Liver (tissue), 9 donors: ENCODE data around the gene RPL39L. TPM values are rescaled to one million over a fixed set of nuclear protein-coding genes. Genes with fewer than 3 reads are reported as not detected.
"Not testable (repeated sequence)": the region's sequence is repeated elsewhere in the genome, so short reads cannot be mapped to it uniquely, and the experiment has no call there.

Experiments
- DNase-seq: peaks from one replicate; pipeline ENCODE4 v3.0.0-alpha.2; 2017; ENCODE audit warnings: low spot score
- H3K27ac ChIP-seq, 2 donors: one replicate each; pipeline ENCODE4 v1.7.0; 2013; ENCODE audit warnings: inconsistent platforms in 2 of 2, low read length in 2 of 2, control low read depth in 1 of 2, low read depth in 1 of 2, mild to moderate bottlenecking in 1 of 2
- H3K27me3 ChIP-seq, 4 donors: one replicate each; pipeline versions ENCODE4 v1.6.1 to v1.7.0; 2013; ENCODE audit warnings: low read length in 3 of 4, inconsistent platforms in 1 of 4, mild to moderate bottlenecking in 1 of 4, moderate library complexity in 1 of 4; ENCODE audit not compliant: control insufficient read depth in 4 of 4, insufficient read depth in 4 of 4
- H3K36me3 ChIP-seq, 4 donors: one replicate each; pipeline versions ENCODE4 v1.6.1 to v1.7.0; 2013; ENCODE audit warnings: low read length in 3 of 4, mild to moderate bottlenecking in 3 of 4, low read depth in 1 of 4, moderate library complexity in 1 of 4; ENCODE audit not compliant: control insufficient read depth in 4 of 4, insufficient read depth in 3 of 4
- H3K4me1 ChIP-seq, 4 donors: one replicate each; pipeline versions ENCODE4 v1.6.1 to v1.7.0; 2013; ENCODE audit warnings: low read length in 3 of 4, mild to moderate bottlenecking in 3 of 4, moderate library complexity in 1 of 4; ENCODE audit not compliant: control insufficient read depth in 4 of 4, insufficient read depth in 4 of 4
- H3K4me3 ChIP-seq, 3 donors: one replicate each; pipeline versions ENCODE4 v1.6.1 to v1.7.0; 2013; ENCODE audit warnings: low read length in 3 of 3, control low read depth in 1 of 3, low read depth in 1 of 3, mild to moderate bottlenecking in 1 of 3
- H3K9ac ChIP-seq, 2 donors: one replicate each; pipeline ENCODE4 v1.7.0; 2013; ENCODE audit warnings: low read length in 2 of 2, mild to moderate bottlenecking in 2 of 2, moderate library complexity in 2 of 2, control low read depth in 1 of 2, low read depth in 1 of 2
- H3K9me3 ChIP-seq, 4 donors: one replicate each; pipeline versions ENCODE4 v1.6.1 to v1.7.0; 2013; ENCODE audit warnings: low read length in 3 of 4; ENCODE audit not compliant: control insufficient read depth in 4 of 4
- ATF3 ChIP-seq: IDR thresholded peaks from 2 replicates; pipeline ENCODE4 v1.6.1; 2016; ENCODE audit warnings: antibody characterized with exemption
- EGR1 ChIP-seq, 2 donors: IDR thresholded peaks; 2 replicates each; pipeline ENCODE4 v1.6.1; 2016 to 2018; ENCODE audit warnings: antibody characterized with exemption in 2 of 2, low read depth in 2 of 2
- FOXA1 ChIP-seq: IDR thresholded peaks from 2 replicates; pipeline ENCODE4 v1.6.1; 2016; ENCODE audit warnings: antibody characterized with exemption
- FOXA2 ChIP-seq: IDR thresholded peaks from 2 replicates; pipeline ENCODE4 v1.6.1; 2016; ENCODE audit warnings: antibody characterized with exemption
- HNF4A ChIP-seq, 2 donors: conservative IDR thresholded peaks; 2 replicates each; pipeline ENCODE4 v1.6.1; 2016; ENCODE audit warnings: antibody characterized with exemption in 2 of 2, mild to moderate bottlenecking in 2 of 2
- HNF4G ChIP-seq: IDR thresholded peaks from 2 replicates; pipeline ENCODE4 v1.6.1; 2016; ENCODE audit warnings: antibody characterized with exemption
- JUND ChIP-seq, 2 donors: IDR thresholded peaks; 2 replicates each; pipeline ENCODE4 v1.6.1; 2016; ENCODE audit warnings: antibody characterized with exemption in 2 of 2
- MAX ChIP-seq: IDR thresholded peaks from 2 replicates; pipeline ENCODE4 v1.6.1; 2016; ENCODE audit warnings: antibody characterized with exemption
- NR2F2 ChIP-seq: IDR thresholded peaks from 2 replicates; pipeline ENCODE4 v1.6.1; 2016; ENCODE audit warnings: antibody characterized with exemption
- REST ChIP-seq: IDR thresholded peaks from 2 replicates; pipeline ENCODE4 v1.6.1; 2016; ENCODE audit warnings: antibody characterized with exemption, mild to moderate bottlenecking
- SP1 ChIP-seq: IDR thresholded peaks from 2 replicates; pipeline ENCODE4 v1.6.1; 2018; ENCODE audit warnings: antibody characterized with exemption, mild to moderate bottlenecking
- WGBS: extraction: QIAGEN DNeasy Blood & Tissue Kit; methylation state at CpG from one replicate; pipeline ENCODE4 v1.1.7; 2013; 5-methylcytosine and 5-hydroxymethylcytosine counted together
- polyA plus RNA-seq, 2 donors: library from polyadenylated mRNA; stranded (reverse) in 1 of 2; unstranded in 1 of 2; fragments of 200-250 nt in 1 of 2; fragments of >200 nt in 1 of 2; fragmentation: Nextera tagmentation in 1 of 2; extraction: Ambion mirVana in 1 of 2; gene quantifications; one replicate each; pipeline versions ENCODE4 v1.2.1 to v1.2.3, GENCODE V29; 2013 to 2015
- total RNA-seq, 2 donors: library from RNA; depleted of rRNA; stranded (reverse); fragments of >200 nt; gene quantifications; one replicate each; pipeline ENCODE4 v1.2.3, GENCODE V29; 2014
- donor health status: healthy.
- donor health status: healthy.
- donor health status: healthy.
- donor health status: healthy.
- donor health status: healthy.

The RPL39L gene
- total and polyA plus RNA-seq, 4 donors, result 1.1 to 6.6 (median 4.2) TPM

GRCh38 chr3:187136337-187136736 is 3.0 kb downstream of the RPL39L start (continued):
- TF ChIP-seq REST, result no peak
- no peak for TF ChIP-seq NR2F2
- TF ChIP-seq FOXA1, result no peak
- no peak for TF ChIP-seq HNF4G
- TF ChIP-seq HNF4A (conservative IDR thresholded peaks at IDR 0.05), result no peak
- TF ChIP-seq FOXA2, result no peak
- no peak for TF ChIP-seq JUND (IDR thresholded peaks at IDR 0.05)
- no peak for TF ChIP-seq ATF3
- no peak for TF ChIP-seq SP1

GRCh38 chr3:187135172-187135690 is 4.1 kb downstream of the RPL39L start:
- 96% methylated on average over 11 of the region's 11 CpGs for WGBS
- H3K9ac ChIP-seq, H3K27me3 ChIP-seq, H3K27ac ChIP-seq, H3K4me1 ChIP-seq, H3K36me3 ChIP-seq, DNase-seq, H3K9me3 ChIP-seq, H3K4me3 ChIP-seq: not testable (repeated sequence)

GRCh38 chr3:187133181-187133580 is 6.1 kb downstream of the RPL39L start:
- not testable (repeated sequence) for H3K9ac ChIP-seq, H3K4me1 ChIP-seq, H3K27ac ChIP-seq, H3K36me3 ChIP-seq, DNase-seq, H3K27me3 ChIP-seq, H3K4me3 ChIP-seq, H3K9me3 ChIP-seq
- 85% methylated on average over 2 of the region's 2 CpGs for WGBS

GRCh38 chr3:187132666-187133065 is 6.6 kb downstream of the RPL39L start:
- DNase-seq, result no peak
- Histone ChIP-seq H3K9me3 (no peaks in the 10 kb centered on the region), H3K4me3 (no peak overlapping the region), H3K9ac (no peak overlapping the region), H3K27ac (no peak overlapping the region), H3K27me3 (no peaks in the 10 kb centered on the region), H3K4me1 (no peaks in the 10 kb centered on the region), H3K36me3 (no peaks in the 10 kb centered on the region)
- no peak for TF ChIP-seq MAX
- no peak for TF ChIP-seq EGR1 (IDR thresholded peaks at IDR 0.05; ENCODE audit: low read depth in 2 of 2)
- no peak for TF ChIP-seq HNF4A (conservative IDR thresholded peaks at IDR 0.05)
- 90% methylated on average over 2 of the region's 2 CpGs for WGBS
